GM18907 (cell line): ENCODE data around the gene GFRAL.

Source experiments
- ATAC-seq: cut with Tn5 transposase; IDR thresholded peaks from one replicate; pipeline ENCODE4 v1.9.1; 2021; ENCODE audit warnings: mild to moderate bottlenecking, moderate library complexity; ENCODE audit not compliant: unreplicated experiment

Gene GFRAL

GRCh38 chr6:55433446-55434130 is 106.3 kb downstream of the GFRAL start:
- no peak for ATAC-seq

DNA sequence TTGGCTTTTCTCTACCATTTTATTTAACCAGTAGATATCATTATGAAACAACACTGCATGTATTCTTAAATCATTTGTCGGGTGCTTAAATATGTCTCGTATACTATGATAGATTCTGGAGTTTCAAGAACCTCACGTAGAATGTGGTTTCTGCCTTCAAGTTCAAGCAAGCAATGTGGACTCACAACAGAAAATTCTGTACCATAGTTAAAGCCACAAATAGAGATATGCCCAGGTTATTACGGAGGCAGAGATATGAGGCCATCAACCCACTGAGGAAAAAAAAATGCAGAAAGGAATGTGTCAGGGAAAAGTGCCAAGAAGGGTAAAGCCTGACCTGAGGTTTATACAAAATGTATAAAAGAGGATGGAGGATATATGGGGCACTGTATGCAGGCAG is 109.9 kb downstream of the GFRAL start:
- ATAC-seq: no peak

DNA sequence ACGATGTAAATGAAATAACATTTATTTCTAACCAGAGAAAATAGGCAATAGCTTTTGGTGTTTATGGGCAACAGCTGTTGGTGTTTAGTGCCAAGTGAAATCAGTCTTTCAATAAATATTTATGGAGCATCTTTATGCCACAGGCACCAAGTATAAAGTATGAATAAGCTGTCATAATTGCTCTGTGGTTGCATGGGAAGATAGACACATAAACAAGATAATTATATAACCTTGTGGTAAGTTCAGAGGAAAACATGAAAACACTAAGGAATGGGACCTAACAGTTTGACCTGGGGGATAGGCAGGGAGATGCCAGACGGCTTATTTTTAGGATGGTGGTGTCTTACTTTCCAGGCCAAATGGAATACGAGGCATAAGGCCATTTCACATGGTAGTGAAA is 110.9 kb downstream of the GFRAL start:
- no peak for ATAC-seq

- no peak for ATAC-seq
Observed at GRCh38 chr6:55443238-55444134, 116.2 kb downstream of the GFRAL start.

DNA sequence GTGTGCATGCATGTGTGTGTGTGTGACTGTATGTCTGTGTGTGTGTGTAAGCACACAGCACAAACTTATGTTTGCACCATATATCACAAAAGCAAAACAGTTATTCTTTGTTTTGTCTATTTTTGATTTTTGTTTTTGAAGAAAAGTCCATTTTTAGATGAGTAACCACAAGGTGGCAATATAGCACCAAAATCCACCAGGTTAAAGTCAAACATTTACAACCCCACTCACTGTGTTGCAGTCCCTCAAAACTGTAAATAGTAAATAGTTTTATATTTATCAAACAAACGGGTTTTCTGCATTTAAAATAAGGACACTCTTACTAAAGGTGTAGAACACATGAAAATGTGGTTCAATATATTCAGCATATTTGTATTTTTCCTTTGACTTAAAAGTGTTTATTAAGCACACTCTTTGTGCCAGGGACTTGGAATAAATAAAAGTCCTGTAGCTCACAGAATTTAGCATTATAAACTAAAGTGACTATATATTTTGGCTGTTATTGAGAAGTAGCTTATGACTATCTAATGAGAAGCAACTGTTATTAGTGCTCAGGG is 118.5 kb downstream of the GFRAL start:
- no peak for ATAC-seq

DNA sequence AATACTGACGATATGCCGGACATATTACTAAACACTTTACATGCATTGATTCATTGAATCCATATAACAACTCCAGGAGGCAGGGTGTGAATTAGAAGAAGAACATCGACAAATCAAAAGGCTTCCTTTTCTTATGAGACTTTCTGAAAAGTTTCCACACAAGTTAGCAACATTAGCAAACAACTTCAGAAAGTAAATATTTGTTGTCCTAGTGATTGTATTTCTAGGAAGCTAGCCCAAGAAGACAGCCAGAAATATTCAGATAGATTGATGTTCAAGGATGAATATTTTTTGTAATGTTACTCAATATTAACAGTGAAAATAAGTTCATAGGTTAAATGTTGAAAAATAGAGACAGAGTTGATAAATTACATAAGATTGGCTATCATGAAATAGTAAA is 120.6 kb downstream of the GFRAL start:
- no peak for ATAC-seq

DNA sequence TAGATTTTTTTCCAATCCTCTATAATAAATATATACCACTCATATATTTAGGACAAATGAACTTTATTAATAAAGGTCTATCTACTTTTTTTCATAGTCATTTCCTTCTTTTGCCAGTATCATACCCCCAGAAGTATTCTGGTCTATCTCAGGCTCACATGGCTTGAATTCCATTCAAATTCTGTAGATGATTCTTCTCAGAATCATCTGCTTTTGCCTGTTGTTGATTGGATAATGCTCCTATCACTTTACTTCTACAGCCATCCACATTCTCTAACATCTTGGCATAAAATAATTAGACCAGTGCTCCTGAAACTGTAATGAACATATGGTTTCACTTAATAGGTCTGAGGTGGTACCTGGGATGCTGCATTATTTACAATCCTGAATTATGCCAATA is 121.2 kb downstream of the GFRAL start:
- ATAC-seq: no peak

GRCh38 chr6:55449225-55449624 is 122.0 kb downstream of the GFRAL start:
- no peak for ATAC-seq

GRCh38 chr6:55450005-55450404 is 122.7 kb downstream of the GFRAL start:
- ATAC-seq: no peak
